Liver (tissue), 3 donors: ENCODE data around the gene ACCS.

Experiments used
- CTCF ChIP-seq: fragments of 150-350 bp; IDR thresholded peaks from 2 replicates; pipeline ENCODE4 v1.5.1; 2017; ENCODE audit warnings: improper control_type of control experiment, low read depth, low read length; ENCODE audit not compliant: missing input control
- EGR1 ChIP-seq, 2 donors: IDR thresholded peaks; 2 replicates each; pipeline ENCODE4 v1.6.1; 2016 to 2018; ENCODE audit warnings: antibody characterized with exemption in 2 of 2, low read depth in 2 of 2
- FOXA1 ChIP-seq: IDR thresholded peaks from 2 replicates; pipeline ENCODE4 v1.6.1; 2016; ENCODE audit warnings: antibody characterized with exemption
- GABPA ChIP-seq, 2 donors: IDR thresholded peaks in 1 of 2; conservative IDR thresholded peaks in 1 of 2; 2 replicates each; pipeline ENCODE4 v1.6.1; 2016; ENCODE audit warnings: antibody characterized with exemption in 2 of 2, mild to moderate bottlenecking in 1 of 2, moderate library complexity in 1 of 2
- HNF4A ChIP-seq, 2 donors: conservative IDR thresholded peaks; 2 replicates each; pipeline ENCODE4 v1.6.1; 2016; ENCODE audit warnings: antibody characterized with exemption in 2 of 2, mild to moderate bottlenecking in 2 of 2
- JUND ChIP-seq, 2 donors: IDR thresholded peaks; 2 replicates each; pipeline ENCODE4 v1.6.1; 2016; ENCODE audit warnings: antibody characterized with exemption in 2 of 2
- RAD21 ChIP-seq, 2 donors: IDR thresholded peaks; 2 replicates each; pipeline ENCODE4 v1.6.1; 2016; ENCODE audit warnings: antibody characterized with exemption in 2 of 2, mild to moderate bottlenecking in 2 of 2
- REST ChIP-seq: IDR thresholded peaks from 2 replicates; pipeline ENCODE4 v1.6.1; 2016; ENCODE audit warnings: antibody characterized with exemption, mild to moderate bottlenecking
- SP1 ChIP-seq: IDR thresholded peaks from 2 replicates; pipeline ENCODE4 v1.6.1; 2018; ENCODE audit warnings: antibody characterized with exemption, mild to moderate bottlenecking
- TAF1 ChIP-seq: conservative IDR thresholded peaks from 2 replicates; pipeline ENCODE4 v1.6.1; 2016; ENCODE audit warnings: antibody characterized with exemption, mild to moderate bottlenecking
- YY1 ChIP-seq: IDR thresholded peaks from 2 replicates; pipeline ENCODE4 v1.6.1; 2016; ENCODE audit warnings: antibody characterized with exemption, mild to moderate bottlenecking
- TF ChIP-seq, protein P1 (sequence below): IDR thresholded peaks from 2 replicates; pipeline ENCODE4 v1.6.1; 2016; ENCODE audit warnings: antibody characterized with exemption
- donor health status: healthy.
- donor health status: healthy.

- TF ChIP-seq EGR1 (IDR thresholded peaks at IDR 0.05; ENCODE audit: low read depth in 2 of 2) (no peak), CTCF (no peak), RAD21 (IDR thresholded peaks at IDR 0.05) (no peak), HNF4A (conservative IDR thresholded peaks at IDR 0.05) (no peak), TAF1 (no peak), JUND (IDR thresholded peaks at IDR 0.05) (no peak), YY1 (no peak), REST (no peak), SP1 (no peak), GABPA (IDR thresholded peaks at IDR 0.05 in 1 of 2, conservative IDR thresholded peaks at IDR 0.05 in 1 of 2) (no peak), FOXA1 (no peak)
- TF ChIP-seq, protein P1, sequence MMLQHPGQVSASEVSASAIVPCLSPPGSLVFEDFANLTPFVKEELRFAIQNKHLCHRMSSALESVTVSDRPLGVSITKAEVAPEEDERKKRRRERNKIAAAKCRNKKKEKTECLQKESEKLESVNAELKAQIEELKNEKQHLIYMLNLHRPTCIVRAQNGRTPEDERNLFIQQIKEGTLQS, result no peak
Observed at GRCh38 chr11:44024977-44025376, 41.1 kb upstream of the ACCS start.
